ENCODE results near the gene IDNK. TPM values are rescaled to one million over a fixed set of nuclear protein-coding genes. Genes with fewer than 3 reads are reported as not detected.
"Not testable (repeated sequence)": the region's sequence is repeated elsewhere in the genome, so short reads cannot be mapped to it uniquely, and the experiment has no call there.

Gene IDNK
- polyA plus RNA-seq (ENCODE audit: insufficient read length in 12 of 12) = 1 to 10 TPM in 10 of 12 donors, not detected in 2; 3.1 to 7.7 (median 5.8) TPM
- long read RNA-seq, donor 1, partial matches to known transcripts = 0 of 2 reads
- long read RNA-seq, donor 1, other reads (novel, unspliced or antisense) = 0 of 2 reads
- long read RNA-seq, donor 2, partial matches to known transcripts = 0 of 6 reads
- long read RNA-seq, donor 2, other reads (novel, unspliced or antisense) = 0 of 6 reads
- long read RNA-seq, donor 3, partial matches to known transcripts = 0 of 2 reads
- long read RNA-seq, donor 3, other reads (novel, unspliced or antisense) = 0 of 2 reads
- long read RNA-seq, donor 4 = 0 reads
- long read RNA-seq, donor 5 = 0 reads
- long read RNA-seq, donor 6, partial matches to known transcripts = 0 of 9 reads
- long read RNA-seq, donor 6, other reads (novel, unspliced or antisense) = 7 of 9 reads
- long read RNA-seq, donor 7, partial matches to known transcripts = 0 of 4 reads
- long read RNA-seq, donor 7, other reads (novel, unspliced or antisense) = 0 of 4 reads
- long read RNA-seq, donor 8, partial matches to known transcripts = 0 of 2 reads
- long read RNA-seq, donor 8, other reads (novel, unspliced or antisense) = 0 of 2 reads
- long read RNA-seq, donor 9 = 0 reads
- long read RNA-seq, donor 10, partial matches to known transcripts = 29 of 46 reads
- long read RNA-seq, donor 10, other reads (novel, unspliced or antisense) = 16 of 46 reads
- long read RNA-seq, donor 11, partial matches to known transcripts = 0 of 12 reads
- long read RNA-seq, donor 11, other reads (novel, unspliced or antisense) = 10 of 12 reads

DNA sequence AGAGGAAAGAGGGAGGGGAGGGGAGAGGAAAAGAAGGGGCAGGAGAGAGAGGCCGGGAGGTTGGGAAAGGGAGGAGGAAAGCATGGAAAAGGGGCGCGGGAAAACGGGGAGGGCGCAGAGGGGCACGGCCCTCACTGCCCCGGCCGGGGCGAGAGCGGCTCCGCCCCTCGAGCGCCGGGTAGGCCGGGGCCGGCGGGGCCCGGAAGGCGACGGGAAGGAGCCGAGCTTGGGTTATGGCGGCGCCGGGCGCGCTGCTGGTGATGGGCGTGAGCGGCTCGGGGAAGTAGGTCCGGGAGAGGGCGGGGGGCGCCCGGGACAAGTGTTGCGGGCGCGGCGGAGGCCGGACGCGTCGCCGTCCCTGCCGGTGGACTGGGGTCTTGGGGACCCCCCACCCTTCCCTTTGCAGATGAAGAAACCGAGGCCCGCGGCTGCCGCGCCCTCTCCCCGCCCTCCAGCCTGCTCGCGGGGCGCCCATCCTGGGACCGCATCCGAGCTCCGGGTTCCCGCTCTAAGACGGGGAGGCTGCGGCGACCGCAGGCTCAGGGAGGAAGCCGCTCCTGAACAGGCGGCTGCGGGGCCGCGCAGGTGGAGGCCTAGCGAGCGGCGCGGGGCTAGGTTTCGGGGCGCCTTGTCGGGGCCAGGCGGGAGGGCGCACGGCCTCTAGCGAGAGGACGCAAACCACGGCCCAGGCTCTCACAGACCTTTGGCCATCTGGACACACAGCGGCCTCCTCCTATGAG lies at the start of gene IDNK:
IDNK (plus strand) TSS at position 205 of the 740 bp plus-strand sequence; CDS start at position 234, 29 bp downstream.
- peak; percentile 48 for DNase-seq

DNA sequence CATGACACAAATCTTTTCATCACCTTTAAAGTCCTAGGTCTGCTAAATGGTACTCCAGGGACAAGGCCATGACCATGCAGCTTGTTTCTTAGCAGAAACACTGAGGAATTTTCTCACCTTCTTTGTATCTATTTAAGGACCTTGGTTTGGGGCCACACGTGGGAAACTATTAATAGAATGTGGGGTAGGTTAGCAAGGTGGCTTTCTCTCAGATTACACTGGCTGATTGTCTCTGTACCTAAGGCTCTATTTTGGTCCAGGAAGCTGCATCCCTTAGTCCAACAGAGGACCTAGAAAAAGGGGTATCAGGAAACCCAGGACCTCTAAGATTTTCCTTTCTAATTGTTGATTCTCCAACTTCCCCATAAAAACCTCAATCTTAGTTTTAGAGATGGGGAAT lies 48.5 kb upstream of the IDNK start:
- DNase-seq = no peak

DNA sequence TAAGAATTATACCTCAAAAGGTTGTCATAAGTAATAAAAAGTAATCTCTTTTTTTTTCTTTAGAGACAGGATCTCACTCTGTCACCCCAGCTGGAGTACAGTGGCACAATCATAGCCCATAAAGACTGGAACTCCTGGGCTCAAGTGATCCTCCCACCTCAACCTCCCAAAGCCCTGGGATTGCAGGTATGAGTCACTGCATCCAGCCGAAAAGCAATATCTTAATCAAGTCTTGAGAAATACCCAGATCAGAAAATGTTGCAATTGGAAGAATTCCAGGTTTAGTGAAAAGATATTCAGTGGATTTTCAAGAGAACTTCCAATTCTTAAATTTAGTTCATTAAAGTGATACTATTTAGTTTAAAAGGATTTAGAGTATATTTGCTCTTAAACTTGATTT lies 40.9 kb upstream of the IDNK start:
- no peak for DNase-seq

DNA sequence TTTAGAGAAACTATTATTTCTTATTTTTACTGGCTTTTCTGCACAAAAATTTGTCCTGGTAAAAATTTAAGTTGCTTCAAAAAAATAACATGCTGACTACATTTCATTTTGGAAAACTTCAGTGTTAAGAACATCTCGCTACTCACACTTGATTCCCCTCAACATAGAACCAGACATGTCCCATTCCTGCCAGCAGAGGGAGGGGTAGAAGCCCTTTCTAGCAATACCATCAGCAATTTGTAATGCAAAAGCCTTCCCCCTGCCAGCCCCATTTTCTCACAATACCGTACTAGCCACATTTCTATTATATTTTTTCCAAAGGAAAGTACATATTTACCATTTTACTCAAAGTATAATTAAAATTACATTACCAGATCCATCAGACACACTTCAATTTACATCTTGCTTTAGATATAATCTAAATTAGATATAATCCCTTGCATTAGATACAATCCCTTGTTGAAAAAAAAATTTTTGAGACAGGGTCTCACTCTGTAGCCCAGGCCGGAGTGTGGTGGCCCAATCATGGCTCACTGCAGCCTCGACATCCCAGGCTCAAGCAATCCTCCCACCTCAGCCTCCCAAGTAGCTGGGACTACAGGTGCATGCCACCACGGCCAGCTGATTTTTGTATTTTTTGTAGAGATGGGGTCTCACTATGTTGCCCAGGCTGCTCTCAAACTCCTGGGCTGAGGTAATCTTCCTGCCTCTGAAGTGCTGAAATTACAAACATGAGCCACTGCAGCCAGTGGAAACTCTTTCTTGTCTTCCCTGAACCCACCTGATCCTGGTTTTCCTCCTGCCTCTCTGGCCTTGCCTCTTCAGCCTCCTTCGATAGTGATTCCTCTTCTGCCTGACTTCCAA lies 39.6 kb upstream of the IDNK start:
- DNase-seq = peak; percentile 57

DNA sequence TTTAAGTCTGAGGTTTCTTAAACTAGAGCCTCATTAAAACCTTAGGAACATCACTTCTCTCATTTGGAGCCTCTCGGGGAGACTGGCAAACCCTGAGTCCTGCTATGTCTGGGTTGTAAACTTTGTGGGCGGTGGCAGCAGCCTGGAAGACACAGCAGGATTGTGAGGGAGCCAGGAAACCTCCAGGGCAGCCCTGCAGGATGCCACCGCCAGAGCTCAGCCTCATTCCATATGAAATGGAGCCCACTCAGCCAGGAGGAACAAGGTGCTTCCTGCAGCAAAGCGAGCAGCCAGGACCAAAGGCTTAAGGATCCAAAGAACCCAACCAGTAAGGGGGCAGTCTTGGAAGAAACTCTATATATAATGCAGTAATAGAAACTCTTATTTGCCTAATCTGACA lies 37.9 kb upstream of the IDNK start:
- no peak for DNase-seq

DNA sequence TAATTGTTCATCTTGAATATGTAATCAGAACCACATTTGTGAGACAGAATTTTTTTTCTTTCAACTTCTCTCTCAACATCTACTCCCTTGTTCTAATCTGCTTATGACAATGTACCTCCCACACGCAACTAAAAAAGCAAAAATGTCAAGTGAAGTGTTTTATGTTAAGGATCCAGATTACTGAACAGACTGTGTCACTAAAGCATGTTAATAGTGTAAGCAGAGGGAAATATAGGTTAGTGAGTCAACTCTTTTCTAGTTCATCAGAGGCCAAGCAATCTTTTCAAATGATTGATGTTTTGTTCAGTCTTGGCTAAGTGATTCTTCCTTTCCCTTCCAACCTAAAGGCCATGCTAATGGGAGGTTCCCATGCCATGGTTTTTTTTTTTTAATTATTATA lies 34.7 kb upstream of the IDNK start:
- no peak for DNase-seq

DNA sequence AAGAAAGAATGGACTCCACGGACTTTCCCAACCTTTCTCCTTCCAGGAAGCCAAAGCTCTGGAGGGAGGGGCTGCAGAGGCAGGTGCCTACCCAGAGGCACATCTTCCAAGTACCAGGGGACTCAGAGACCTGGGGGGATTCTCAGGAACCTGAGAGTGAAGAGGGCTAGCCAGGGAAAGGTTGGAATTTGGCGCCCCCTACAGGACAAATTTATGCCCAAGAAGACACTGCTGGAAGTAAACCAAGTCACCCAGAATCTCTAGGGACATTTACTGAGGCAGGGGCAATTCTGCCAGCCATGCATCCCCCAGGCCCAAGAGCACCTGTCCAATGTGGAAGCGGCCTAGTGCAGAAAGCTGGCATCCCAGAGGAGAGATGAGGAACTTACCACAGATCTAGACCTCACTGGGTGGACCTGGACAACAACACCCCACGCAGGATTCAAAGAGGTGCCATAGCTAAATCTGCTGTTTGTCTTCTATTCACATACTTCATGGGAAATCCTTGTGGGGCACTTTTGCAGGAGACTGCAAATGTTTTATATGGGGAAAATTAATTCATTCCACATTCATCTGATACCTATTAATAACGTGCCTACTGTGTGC lies 25.9 kb upstream of the IDNK start:
- no peak for DNase-seq

DNA sequence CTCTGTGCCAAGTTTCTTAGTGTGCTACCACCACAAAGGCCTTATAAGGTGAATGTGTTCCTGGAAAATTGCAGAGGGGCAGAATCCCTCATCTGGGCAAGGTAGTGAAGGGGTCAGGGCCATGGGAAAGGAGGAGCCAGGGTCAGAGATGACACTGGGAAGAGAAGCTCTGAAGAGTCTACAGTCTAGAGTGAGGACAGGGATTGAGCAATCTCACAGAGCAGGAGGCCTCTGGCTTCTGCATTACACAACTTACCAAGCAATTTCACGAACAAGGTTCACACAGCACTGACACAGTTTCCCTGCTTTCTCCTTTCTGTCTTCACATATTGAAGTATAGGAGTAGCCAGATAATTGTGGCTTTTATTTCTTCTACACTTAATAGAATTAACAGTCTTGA lies 24.5 kb upstream of the IDNK start:
- no peak for DNase-seq

DNA sequence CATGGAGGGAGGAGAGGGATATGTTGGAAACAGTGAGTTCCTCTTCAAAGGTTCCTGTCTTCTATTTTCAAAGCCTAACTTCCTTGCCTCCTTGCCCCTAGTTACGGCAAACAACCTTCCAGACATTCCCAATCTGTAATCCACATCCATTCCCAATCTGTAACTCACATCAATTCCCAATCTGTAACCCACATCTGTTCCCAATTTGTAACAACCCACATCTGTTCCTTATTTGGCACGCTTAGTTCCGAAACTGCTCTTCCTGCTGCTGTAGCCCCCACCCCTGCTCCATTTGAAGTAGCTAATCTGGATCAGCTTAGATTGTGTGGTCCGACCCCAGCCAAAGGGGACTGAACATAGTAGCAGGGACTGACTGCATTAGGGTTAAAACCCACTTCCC lies 23.9 kb upstream of the IDNK start:
- peak; percentile 28 for DNase-seq

DNA sequence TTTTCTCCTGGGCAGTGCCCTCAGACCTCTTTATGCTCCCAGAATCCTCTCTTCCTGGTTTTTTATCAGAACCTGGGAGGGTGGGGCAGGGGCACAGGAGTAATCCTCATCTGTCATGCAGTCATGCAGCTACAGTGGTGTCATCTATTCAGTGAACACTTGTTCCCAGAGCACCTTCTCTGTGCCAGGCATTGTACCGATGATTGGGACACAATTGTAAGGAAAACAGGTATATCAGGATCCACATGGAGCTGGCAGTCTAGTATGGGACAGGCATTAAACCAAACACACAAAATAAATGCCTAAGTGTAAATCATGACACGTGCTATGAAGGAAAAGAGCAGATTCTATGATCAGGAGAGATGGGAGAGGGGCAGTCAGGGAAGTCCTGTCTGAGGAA lies 21.5 kb upstream of the IDNK start:
- no peak for DNase-seq

DNA sequence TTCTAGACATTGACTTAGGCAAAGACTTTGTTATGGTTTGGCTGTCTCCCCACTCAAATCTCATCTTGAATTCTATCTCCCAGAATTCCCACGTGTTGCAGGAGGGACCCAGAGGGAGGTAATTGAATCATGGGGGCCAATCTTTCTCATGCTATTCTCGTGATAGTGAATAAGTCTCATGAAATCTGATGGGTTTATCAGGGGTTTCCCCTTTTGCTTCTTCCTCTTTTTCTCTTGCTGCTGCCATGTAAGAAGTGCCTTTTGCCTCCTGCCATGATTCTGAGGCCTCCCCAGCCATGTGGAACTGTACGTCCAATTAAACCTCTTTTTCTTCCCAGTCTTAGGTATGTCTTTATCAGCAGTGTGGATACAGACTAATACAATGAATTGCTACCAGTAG lies 15.3 kb upstream of the IDNK start:
- DNase-seq = not testable (repeated sequence)

DNA sequence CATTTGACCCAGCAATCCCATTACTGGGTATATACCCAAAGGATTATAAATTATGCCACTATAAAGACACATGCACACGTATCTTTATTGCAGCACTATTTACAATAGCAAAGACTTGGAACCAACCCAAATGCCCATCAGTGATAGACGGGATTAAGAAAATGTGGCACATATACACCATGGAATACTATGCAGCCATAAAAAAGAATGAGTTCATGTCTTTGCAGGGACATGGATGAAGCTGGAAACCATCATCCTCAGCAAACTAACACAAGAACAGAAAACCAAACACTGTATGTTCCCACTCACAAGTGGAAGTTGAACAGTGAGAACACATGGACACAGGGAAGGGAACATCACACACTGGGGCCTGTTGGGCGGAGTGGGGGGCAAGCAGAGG lies 9.6 kb upstream of the IDNK start:
- DNase-seq = not testable (repeated sequence)

DNA sequence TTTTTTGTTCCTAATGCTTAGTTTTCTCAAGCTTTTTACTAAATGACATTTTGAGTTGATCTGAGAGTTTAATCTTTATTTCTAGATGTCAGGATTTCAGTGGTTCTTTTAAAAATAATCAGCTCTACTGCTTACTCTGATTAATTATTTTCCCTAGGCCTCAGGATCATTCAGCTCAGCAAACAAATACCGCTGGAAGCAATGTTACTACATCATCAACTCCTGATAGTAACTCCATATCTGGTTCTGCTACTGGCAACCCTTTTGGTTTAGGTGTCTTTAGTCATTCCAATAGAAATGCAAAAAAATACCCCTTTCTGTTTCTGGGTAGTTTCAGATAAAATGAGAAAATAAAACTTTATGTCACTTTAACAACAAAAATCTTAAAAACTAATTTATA lies 5.6 kb upstream of the IDNK start:
- no peak for DNase-seq

DNA sequence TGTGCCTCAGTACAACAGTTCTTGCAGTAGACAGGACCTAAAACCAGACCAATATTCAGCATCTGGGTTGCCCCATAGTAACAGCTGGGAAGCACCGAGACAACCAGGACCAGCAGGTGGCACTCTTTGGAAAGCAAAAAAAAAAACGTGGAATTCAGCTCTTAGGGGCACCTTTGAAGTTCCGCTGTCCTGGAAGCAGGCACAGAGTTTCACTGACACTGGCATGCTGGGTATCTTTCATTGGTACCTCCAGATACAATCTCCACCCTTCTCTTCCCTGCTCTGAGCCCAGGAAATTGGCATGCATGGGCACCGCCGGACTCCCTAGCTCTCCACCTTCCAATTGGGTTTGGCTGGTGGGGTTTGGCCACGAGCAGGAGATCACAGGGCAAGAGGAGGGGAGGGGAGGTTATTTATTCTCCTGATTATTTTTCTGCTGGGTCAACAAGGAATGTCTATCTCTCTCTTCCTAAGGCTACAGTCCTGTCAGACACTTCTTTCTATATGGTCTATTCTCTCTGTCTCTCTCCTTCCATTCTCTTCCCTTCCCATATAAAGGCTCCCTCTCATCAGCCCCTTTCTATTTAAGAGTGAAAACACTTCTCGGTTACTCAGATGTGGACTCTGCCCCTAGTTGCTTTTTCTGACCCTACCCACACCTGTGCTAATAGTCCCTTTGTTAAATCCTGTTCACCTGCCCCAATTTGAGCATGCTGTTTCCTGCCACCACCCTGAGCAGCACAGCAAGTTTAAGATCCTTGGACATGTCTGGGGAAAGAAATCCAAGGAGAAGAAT lies 1.9 kb upstream of the IDNK start:
- DNase-seq = no peak

DNA sequence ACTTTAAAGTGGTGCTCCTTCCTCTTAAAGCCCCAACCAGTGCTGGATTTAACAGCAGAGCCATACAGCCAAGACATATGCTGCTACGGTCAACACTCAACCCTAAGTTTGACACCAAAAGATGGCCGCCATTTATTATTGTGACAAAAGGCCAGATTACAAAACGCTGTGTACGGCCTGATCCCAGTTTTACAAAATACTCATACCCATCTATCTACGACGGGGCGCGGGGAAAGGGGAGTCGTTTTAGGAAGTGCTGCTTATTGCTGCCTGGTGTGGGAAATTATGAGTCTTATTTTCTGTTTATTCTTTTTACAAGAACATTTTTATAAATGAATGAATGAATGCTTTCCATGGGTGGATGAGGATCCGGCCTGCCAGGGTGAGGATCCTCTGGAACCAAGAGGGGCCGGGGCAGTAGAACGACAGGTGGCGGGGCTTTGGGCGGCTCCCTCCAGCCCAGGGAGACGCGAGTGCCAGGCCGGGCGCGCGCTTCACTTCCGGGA lies 457 bp upstream of the IDNK start:
- DNase-seq = peak; percentile 74

DNA sequence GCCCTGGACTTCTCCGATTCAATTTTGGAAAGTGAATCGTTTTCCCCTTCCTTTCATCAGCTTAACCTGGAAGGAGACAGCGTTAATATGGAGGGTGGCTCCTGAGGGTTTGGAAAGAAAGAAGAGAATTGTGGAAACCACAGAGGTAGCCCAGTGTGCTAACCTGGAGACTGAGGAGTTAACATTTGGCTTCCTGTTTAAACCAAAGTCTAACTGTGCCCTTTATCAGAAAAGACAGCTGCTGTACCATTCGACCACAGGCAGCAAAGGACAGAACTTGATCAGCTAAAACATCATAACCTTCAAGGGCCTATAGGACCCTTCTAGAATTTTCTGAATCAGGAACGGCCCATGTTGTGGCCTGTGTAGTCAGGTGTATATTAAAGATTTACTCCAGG lies 735 bp downstream of the IDNK start:
- DNase-seq = no peak

DNA sequence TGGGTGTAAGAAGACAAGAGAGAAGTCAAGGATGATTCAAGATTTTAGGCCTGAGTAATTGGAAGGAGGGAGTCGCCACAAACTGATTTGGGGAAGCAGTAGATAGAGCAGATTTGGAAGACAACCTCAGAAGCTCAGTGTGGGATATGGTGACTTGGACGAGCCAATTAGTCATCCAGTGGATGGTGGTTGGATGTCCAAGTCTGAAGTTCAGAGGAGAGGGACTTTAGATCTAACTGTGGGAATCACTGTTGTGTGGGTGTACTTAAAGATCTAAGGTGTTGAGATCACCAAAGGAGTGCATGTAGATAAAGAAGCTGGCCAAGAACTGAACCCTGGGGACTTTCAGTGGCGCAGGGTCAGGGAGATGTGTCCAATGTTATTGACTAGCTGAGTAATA lies 2.2 kb downstream of the IDNK start:
- DNase-seq = no peak

DNA sequence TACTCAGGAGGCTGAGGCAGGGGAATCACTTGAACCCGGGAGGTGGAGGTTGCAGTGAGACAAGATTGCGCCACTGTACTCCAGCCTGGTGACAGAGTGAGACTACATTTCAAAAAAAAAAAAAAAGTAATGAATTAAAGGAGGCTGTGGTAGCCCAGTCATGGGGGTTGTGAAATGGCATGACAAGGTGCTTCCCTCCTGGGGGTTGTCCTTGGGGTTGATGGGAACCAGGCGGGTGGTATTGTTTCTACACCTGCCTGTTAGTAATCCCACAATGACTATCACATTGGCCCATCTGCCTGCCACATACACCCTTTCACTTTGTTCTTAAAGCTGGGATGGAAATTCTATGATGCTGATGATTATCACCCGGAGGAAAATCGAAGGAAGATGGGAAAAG lies 5.6 kb downstream of the IDNK start:
- no peak for DNase-seq

DNA sequence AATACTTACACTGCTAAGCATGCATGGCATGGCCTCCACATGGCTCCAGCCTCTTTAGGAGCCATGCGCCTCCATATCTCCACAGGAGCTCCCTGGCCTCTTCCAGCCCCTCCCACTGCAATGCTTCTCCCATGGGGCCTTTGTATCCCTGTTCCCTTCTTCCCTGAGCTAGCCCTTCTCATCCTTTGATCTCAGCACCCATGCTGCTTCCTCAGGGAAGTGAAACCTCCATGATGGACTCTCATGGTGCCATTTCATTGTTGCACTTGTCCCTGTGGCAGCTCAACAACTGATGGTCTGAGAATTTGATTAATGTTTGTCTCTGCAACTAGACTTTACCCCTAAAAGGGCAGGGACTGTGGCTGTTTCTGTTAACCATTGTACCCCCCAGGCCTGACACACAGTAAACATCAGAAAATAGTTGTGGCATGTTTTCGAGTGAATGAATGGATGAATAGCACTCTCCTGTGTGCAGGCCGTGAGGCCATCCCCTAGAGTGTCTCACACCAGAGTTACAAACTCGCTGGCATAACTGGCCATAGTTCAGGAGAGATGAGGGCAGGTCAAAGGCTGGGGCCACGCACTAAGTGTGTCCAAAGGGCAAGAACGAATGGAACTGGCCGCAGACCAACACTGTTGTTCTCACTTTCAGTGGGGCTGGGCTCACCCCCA lies 6.6 kb downstream of the IDNK start:
- no peak for DNase-seq
